ENCODE measurements around the gene FARP1.

FARP1 gene

GRCh38 chr13:98470920-98471319 is 328.0 kb downstream of the FARP1 start:
- H3K36me3 ChIP-seq (ENCODE audit: control insufficient read depth, insufficient read depth, low read length): peaks cover 43% of the 10 kb centered on the region
- H3K27me3 ChIP-seq (replicated peaks; ENCODE audit: control insufficient read depth, insufficient read depth, low read length): no peaks in the 10 kb centered on the region
- no peak for DNase-seq (ENCODE audit: extremely low read depth, insufficient read length)
- no peak overlapping the region for H3K4me3 ChIP-seq (replicated peaks; ENCODE audit: low read depth, low read length)
- TF ChIP-seq CTCF (IDR thresholded peaks at IDR 0.05; ENCODE audit: insufficient read depth, low read length, poor library complexity, severe bottlenecking): no peak

- peaks cover 40% of the 10 kb centered on the region for H3K36me3 ChIP-seq (ENCODE audit: control insufficient read depth, insufficient read depth, low read length)
- TF ChIP-seq CTCF (IDR thresholded peaks at IDR 0.05; ENCODE audit: insufficient read depth, low read length, poor library complexity, severe bottlenecking): no peak
- no peaks in the 10 kb centered on the region for H3K27me3 ChIP-seq (replicated peaks; ENCODE audit: control insufficient read depth, insufficient read depth, low read length)
- no peak for DNase-seq (ENCODE audit: extremely low read depth, insufficient read length)
- H3K4me3 ChIP-seq (replicated peaks; ENCODE audit: low read depth, low read length): no peak overlapping the region
These were observed 329.0 kb downstream of the FARP1 start for GRCh38 chr13:98471934-98472333.

GRCh38 chr13:98473135-98473787 is 330.4 kb downstream of the FARP1 start:
- Histone ChIP-seq H3K36me3 (ENCODE audit: control insufficient read depth, insufficient read depth, low read length) (peaks cover 34% of the 10 kb centered on the region), H3K4me3 (replicated peaks; ENCODE audit: low read depth, low read length) (no peak overlapping the region), H3K27me3 (replicated peaks; ENCODE audit: control insufficient read depth, insufficient read depth, low read length) (no peaks in the 10 kb centered on the region)
- no peak for DNase-seq (ENCODE audit: extremely low read depth, insufficient read length)
- no peak for TF ChIP-seq CTCF (IDR thresholded peaks at IDR 0.05; ENCODE audit: insufficient read depth, low read length, poor library complexity, severe bottlenecking)

- no peak for TF ChIP-seq CTCF (IDR thresholded peaks at IDR 0.05; ENCODE audit: insufficient read depth, low read length, poor library complexity, severe bottlenecking)
- Histone ChIP-seq H3K36me3 (ENCODE audit: control insufficient read depth, insufficient read depth, low read length) (peaks cover 32% of the 10 kb centered on the region), H3K27me3 (replicated peaks; ENCODE audit: control insufficient read depth, insufficient read depth, low read length) (no peaks in the 10 kb centered on the region), H3K4me3 (replicated peaks; ENCODE audit: low read depth, low read length) (no peak overlapping the region)
- DNase-seq (ENCODE audit: extremely low read depth, insufficient read length): no peak
These were observed 330.9 kb downstream of the FARP1 start for GRCh38 chr13:98473788-98474144.

GRCh38 chr13:98474292-98474691 is 331.4 kb downstream of the FARP1 start:
- Histone ChIP-seq H3K27me3 (replicated peaks; ENCODE audit: control insufficient read depth, insufficient read depth, low read length) (no peaks in the 10 kb centered on the region), H3K36me3 (ENCODE audit: control insufficient read depth, insufficient read depth, low read length) (peaks cover 30% of the 10 kb centered on the region), H3K4me3 (replicated peaks; ENCODE audit: low read depth, low read length) (no peak overlapping the region)
- no peak for DNase-seq (ENCODE audit: extremely low read depth, insufficient read length)
- TF ChIP-seq CTCF (IDR thresholded peaks at IDR 0.05; ENCODE audit: insufficient read depth, low read length, poor library complexity, severe bottlenecking): no peak

GRCh38 chr13:98474761-98475160 is 331.9 kb downstream of the FARP1 start:
- Histone ChIP-seq H3K4me3 (replicated peaks; ENCODE audit: low read depth, low read length) (no peak overlapping the region), H3K27me3 (replicated peaks; ENCODE audit: control insufficient read depth, insufficient read depth, low read length) (no peaks in the 10 kb centered on the region), H3K36me3 (ENCODE audit: control insufficient read depth, insufficient read depth, low read length) (peaks cover 28% of the 10 kb centered on the region)
- DNase-seq (ENCODE audit: extremely low read depth, insufficient read length): no peak
- no peak for TF ChIP-seq CTCF (IDR thresholded peaks at IDR 0.05; ENCODE audit: insufficient read depth, low read length, poor library complexity, severe bottlenecking)

Data from GM06990 (cell line).